K562 treated with DMSO at 1 percent for 48 hours (cell line): ENCODE measurements around the gene POLR2J. TPM values are rescaled to one million over a fixed set of nuclear protein-coding genes. Genes with fewer than 3 reads are reported as not detected.

ENCODE experiments used
- total RNA-seq: library from RNA; unstranded; fragments of 300-600 nt; gene quantifications from 2 replicates; pipeline ENCODE4 v1.2.3, GENCODE V29; 2022; ENCODE audit warnings: low replicate concordance; ENCODE audit errors: extremely low read depth

Gene POLR2J
- total RNA-seq: not detected in 2 replicates

DNA sequence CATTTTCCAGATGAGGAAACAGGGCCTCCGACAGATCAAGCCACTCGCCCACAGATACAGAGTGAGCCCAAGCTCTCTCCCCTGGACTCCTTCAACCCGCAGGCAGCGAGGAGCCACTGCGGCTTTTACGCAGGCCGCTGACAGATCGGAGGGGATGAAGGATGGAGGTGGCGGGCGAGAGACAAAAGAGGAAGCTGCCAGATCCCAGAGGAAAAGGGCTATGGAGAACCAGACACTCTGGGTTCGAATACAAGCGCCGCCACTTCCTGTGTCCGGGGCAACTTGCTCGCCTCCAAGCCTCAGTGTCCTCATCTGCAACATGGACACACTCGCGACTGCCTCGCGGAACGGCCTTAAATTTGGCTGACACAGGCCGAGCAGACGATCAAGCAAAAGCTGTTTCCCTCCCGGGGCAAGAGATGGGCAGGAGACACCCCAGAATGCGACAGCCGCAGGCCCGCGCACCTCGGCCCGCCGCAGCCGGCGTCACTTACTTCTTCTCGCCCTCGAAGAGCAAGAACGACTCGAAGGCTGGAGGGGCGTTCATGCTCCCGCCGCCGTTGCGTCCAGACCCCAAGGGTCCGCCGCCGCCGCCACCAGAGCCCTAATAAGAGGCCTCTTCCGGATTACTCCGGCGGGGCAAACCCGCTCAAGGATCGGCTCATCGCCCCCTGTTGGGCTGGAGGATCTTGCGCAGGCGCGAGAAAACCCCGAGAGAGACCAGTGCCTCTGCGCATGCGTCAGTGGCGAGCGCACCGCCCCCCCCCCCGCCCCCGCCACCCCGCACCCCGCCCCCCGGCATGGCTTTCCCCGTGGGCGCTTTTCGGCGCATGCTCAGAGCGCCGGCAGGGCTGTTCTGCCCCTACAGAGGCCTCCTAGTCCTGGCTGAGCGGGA, at the start of gene POLR2J:
Gene POLR2J, minus strand, starts transcription at position 609 of the 895 bp plus-strand sequence. Its CDS starts 62 bp downstream, at position 547.

DNA sequence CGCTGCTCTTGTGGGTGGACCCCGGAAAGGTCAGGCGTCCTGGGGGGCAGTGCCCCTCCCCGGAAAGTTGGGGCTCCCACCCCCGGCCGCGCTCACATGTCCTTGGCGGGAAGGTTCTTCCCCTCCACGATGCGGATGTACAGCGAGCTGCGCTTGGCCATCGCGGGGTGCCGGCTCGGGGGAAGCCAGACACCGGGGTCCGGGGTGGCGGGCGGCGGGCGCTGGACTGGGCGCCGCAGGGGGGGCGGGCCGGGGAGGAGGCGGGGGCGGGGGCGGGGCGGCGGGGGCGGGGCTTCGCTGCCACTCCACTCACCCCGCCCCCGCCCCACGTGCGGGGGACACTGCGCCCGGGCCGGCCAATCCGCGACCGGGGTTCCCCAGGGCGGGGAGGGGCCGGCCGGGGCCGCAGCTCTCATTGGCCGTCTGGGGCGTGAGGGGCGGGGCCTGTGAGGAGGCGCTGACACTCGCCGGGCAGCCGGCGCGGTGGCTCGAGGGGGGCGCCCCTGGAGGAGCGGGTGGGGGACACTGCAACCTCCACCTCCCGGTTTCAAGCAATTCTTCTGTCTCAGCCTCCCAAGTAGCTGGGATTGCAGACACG, 38.9 kb upstream of the POLR2J start, which contains the start of gene RASA4B:
Gene RASA4B, minus strand, starts transcription at position 228 of the 598 bp plus-strand sequence. Its CDS starts 67 bp downstream, at position 161.

DNA sequence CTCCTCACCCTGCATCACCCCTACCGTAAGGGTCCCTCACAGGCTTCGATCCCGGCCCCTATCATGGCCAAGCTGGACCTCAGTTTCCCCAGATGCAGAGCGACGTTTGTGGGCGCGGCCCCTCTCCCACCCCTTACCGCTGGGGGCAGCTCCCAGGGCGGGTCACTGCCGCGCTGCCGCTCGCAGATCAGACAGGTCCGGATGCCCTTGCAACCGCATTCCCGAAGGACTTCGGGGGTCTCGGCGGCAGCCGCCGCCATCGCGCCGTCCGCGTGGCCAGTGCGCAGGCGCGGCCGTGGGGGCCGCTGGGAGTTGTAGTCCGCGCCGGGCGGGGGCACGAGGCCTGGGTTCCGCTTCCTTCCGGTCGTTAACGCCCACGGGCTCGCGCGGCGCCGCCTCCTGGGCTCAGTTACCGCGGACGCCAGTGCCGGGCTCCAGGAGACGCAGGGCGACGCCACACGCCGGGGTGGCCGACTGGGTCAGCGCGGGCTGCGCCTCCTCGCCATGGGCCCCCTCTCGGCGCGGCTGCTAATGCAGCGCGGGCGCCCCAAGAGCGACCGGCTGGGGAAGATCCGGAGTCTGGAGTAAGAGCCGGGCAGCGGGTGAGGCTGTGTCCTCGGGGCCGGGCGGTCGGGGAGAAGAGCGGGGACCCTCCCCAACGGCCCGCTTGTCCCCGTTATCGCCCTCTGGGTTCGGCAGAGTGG, 14.0 kb downstream of the POLR2J start, which contains the start of the genes ALKBH4 and LRWD1:
Gene ALKBH4, minus strand, starts transcription at position 287 of the 704 bp plus-strand sequence. Its CDS starts 27 bp downstream, at position 260.
Gene LRWD1, plus strand, starts transcription at position 408 of the 704 bp plus-strand sequence. Its CDS starts 97 bp downstream, at position 505.

DNA sequence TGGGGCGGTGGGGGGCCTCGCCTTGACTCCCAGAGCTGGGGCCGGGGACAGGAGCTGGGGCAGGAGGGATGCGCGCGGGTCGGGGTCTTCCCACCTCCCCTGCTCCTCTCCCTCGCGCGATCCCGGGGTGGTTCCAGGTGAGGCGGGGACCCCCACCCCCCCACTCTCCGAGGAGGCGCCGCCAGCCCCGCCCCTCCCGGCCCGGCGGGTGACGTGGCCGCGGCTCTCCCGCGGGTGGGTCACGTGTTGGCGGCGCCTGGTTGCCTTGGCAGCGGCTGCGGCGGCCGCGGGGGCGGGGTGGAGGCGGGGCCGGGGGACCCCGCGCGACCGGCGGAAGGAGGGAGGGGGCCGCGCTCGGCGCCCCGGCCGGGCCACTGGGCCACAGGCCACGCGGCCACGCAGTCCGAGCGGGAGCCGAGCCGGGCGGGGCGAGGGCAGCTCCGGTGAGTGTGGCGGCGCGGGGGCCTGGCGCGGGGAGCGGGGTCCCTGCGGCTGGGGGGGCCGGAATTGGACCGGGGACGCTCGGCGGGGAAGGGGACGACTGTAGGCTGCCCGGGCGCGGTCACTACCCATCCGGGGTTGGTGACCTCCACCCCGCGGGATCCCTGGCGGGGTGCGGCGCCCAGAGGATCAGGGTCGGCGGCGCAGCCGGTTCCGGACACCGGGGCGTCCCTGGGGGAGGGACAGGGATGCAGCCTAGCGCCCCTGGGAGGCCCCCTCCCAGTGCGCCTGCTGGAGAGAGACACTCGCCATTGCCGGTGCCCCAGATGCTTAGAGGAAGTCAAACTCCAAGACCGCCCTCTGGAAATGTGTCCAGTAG, 45.3 kb downstream of the POLR2J start, which contains the start of gene ORAI2:
Gene ORAI2, plus strand, starts transcription at position 357 of the 820 bp plus-strand sequence. CDS start 5,382 bp downstream, outside the sequence.

Other genes starting within 250 kb of the POLR2J start
- gene SH2B2, start 192.1 kb downstream of the POLR2J start, total RNA-seq: not detected in 2 replicates
- not detected in 2 replicates for gene SPDYE6, start 122.5 kb downstream of the POLR2J start, total RNA-seq
- gene PRKRIP1, start 82.6 kb downstream of the POLR2J start, total RNA-seq: not detected in 2 replicates
- gene ORAI2, start 45.3 kb downstream of the POLR2J start, total RNA-seq: not detected in 2 replicates
- not detected in 2 replicates for gene ALKBH4, start 14.1 kb downstream of the POLR2J start, total RNA-seq
- gene LRWD1, start 13.9 kb downstream of the POLR2J start, total RNA-seq: not detected in 2 replicates
- not detected in 2 replicates for gene RASA4B, start 38.9 kb upstream of the POLR2J start, total RNA-seq
- gene UPK3BL2, start 64.8 kb upstream of the POLR2J start, total RNA-seq: not detected in 2 replicates
- gene SPDYE2, start 72.3 kb upstream of the POLR2J start, total RNA-seq: not detected in 2 replicates
- not detected in 2 replicates for gene POLR2J3, start 93.7 kb upstream of the POLR2J start, total RNA-seq
- not detected in 2 replicates for gene RASA4, start 137.8 kb upstream of the POLR2J start, total RNA-seq
- gene UPK3BL1, start 163.9 kb upstream of the POLR2J start, total RNA-seq: not detected in 2 replicates
- not detected in 2 replicates for gene SPDYE2B, start 171.4 kb upstream of the POLR2J start, total RNA-seq
- gene POLR2J2, start 192.7 kb upstream of the POLR2J start, total RNA-seq: not detected in 2 replicates